ENCODE measurements around the gene SRRM3.
A peak's percentile ranks its signal among the peaks of the same experiment; 100 is the strongest.

SRRM3 gene

GRCh38 chr7:76265299-76265698 lies 63.6 kb downstream of the SRRM3 start:
- no peak overlapping the region for H3K4me3 ChIP-seq (ENCODE audit: low read length)
- peaks cover 2% of the 10 kb centered on the region; the same call in 1 of the 2 replicates for H3F3A ChIP-seq (ENCODE audit: control insufficient read depth, insufficient read depth)
- H3K27me3 ChIP-seq (ENCODE audit: control insufficient read depth, low read length) = peaks cover 31% of the 10 kb centered on the region
- no peaks in the 10 kb centered on the region; the same call in 1 of the 2 replicates for H4K20me1 ChIP-seq (ENCODE audit: control insufficient read depth, insufficient read depth, low read depth, low read length)
- peaks cover 14% of the 10 kb centered on the region for H3K4me1 ChIP-seq (ENCODE audit: control insufficient read depth, low read length)
- H3K36me3 ChIP-seq (ENCODE audit: control insufficient read depth, low read length) = no peaks in the 10 kb centered on the region
- no peaks in the 10 kb centered on the region for H3K9me2 ChIP-seq (replicated peaks; ENCODE audit: control insufficient read depth, low read length)
- H3K27ac ChIP-seq (ENCODE audit: low read depth, low read length) = no peak overlapping the region
- no peaks in the 10 kb centered on the region for H3K9me3 ChIP-seq (ENCODE audit: control insufficient read depth, insufficient read depth, low read length)
- TF ChIP-seq EZH2phosphoT487 (IDR thresholded peaks at IDR 0.05; ENCODE audit: borderline replicate concordance, low read length) = no peak
- TF ChIP-seq CTCF (IDR thresholded peaks at IDR 0.05; ENCODE audit: low read depth, low read length, poor library complexity, severe bottlenecking) = no peak
- H3K4me2 ChIP-seq (ENCODE audit: low read length) = no peak overlapping the region
- H3K79me2 ChIP-seq (ENCODE audit: control insufficient read depth, low read length) = no peaks in the 10 kb centered on the region

GRCh38 chr7:76267107-76267893 lies 65.6 kb downstream of the SRRM3 start:
- Histone ChIP-seq H3K4me3 (ENCODE audit: low read length) (no peak overlapping the region; the same call in 1 of the 2 replicates), H3K4me2 (ENCODE audit: low read length) (peak overlapping the region; percentile 46)
- no peak for TF ChIP-seq CTCF (IDR thresholded peaks at IDR 0.05; ENCODE audit: low read depth, low read length, poor library complexity, severe bottlenecking)

GRCh38 chr7:76267894-76268183 lies 66.1 kb downstream of the SRRM3 start:
- Histone ChIP-seq H4K20me1 (ENCODE audit: control insufficient read depth, insufficient read depth, low read depth, low read length) (no peaks in the 10 kb centered on the region; the same call in 1 of the 2 replicates), H3K27ac (ENCODE audit: low read depth, low read length) (no peak overlapping the region), H3K9me2 (replicated peaks; ENCODE audit: control insufficient read depth, low read length) (no peaks in the 10 kb centered on the region), H3K4me2 (ENCODE audit: low read length) (no peak overlapping the region), H3F3A (ENCODE audit: control insufficient read depth, insufficient read depth) (peaks cover 2% of the 10 kb centered on the region; the same call in 1 of the 2 replicates), H3K36me3 (ENCODE audit: control insufficient read depth, low read length) (no peaks in the 10 kb centered on the region), H3K4me1 (ENCODE audit: control insufficient read depth, low read length) (peaks cover 8% of the 10 kb centered on the region), H3K27me3 (ENCODE audit: control insufficient read depth, low read length) (peaks cover 39% of the 10 kb centered on the region), H3K4me3 (ENCODE audit: low read length) (no peak overlapping the region), H3K9me3 (ENCODE audit: control insufficient read depth, insufficient read depth, low read length) (no peaks in the 10 kb centered on the region), H3K79me2 (ENCODE audit: control insufficient read depth, low read length) (no peaks in the 10 kb centered on the region)
- TF ChIP-seq CTCF (IDR thresholded peaks at IDR 0.05; ENCODE audit: low read depth, low read length, poor library complexity, severe bottlenecking) (no peak), EZH2phosphoT487 (IDR thresholded peaks at IDR 0.05; ENCODE audit: borderline replicate concordance, low read length) (no peak)

More at GRCh38 chr7:76267107-76267893, 65.6 kb downstream of the SRRM3 start:
- H3K9me3 ChIP-seq (ENCODE audit: control insufficient read depth, insufficient read depth, low read length) = no peaks in the 10 kb centered on the region
- H3K9me2 ChIP-seq (replicated peaks; ENCODE audit: control insufficient read depth, low read length) = no peaks in the 10 kb centered on the region
- H3F3A ChIP-seq (ENCODE audit: control insufficient read depth, insufficient read depth) = peaks cover 2% of the 10 kb centered on the region; the same call in 1 of the 2 replicates
- H3K36me3 ChIP-seq (ENCODE audit: control insufficient read depth, low read length) = no peaks in the 10 kb centered on the region
- no peak overlapping the region for H3K27ac ChIP-seq (ENCODE audit: low read depth, low read length)
- H3K27me3 ChIP-seq (ENCODE audit: control insufficient read depth, low read length) = peaks cover 36% of the 10 kb centered on the region
- no peaks in the 10 kb centered on the region; the same call in 1 of the 2 replicates for H4K20me1 ChIP-seq (ENCODE audit: control insufficient read depth, insufficient read depth, low read depth, low read length)
- H3K4me1 ChIP-seq (ENCODE audit: control insufficient read depth, low read length) = peaks cover 8% of the 10 kb centered on the region
- H3K79me2 ChIP-seq (ENCODE audit: control insufficient read depth, low read length) = no peaks in the 10 kb centered on the region
